ENCODE data around the gene ATRN. TPM values are rescaled to one million over a fixed set of nuclear protein-coding genes. Genes with fewer than 3 reads are reported as not detected.

Gene ATRN
- total RNA-seq, 1 experiment from 2014 or later: 26.1 TPM

DNA sequence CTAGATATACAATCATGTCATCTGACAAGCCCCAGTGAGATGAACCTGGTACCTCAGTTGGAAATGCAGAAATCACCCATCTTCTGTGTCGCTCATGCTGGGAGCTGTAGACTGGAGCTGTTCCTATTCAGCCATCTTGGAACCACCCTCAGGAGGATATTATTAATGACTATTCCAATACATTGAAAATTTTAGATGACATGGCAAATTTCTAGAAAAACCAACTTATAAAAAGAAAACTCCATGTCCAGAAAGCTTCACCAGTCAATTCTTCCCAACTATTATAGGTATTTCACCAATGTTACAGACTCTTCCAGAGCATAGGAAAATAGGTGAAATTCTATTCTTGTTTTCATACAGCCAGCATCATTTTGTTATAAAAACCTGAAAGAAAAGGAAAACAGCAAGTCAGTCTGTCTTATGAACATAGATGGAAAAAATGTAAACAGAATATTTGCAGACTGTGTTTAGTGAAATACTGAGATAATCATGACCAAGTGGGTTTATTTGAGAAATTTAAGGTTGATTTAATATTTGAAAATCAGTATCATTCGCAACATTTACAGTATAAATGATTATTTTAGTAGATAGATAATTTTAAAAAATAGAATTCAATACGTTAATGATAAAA, 43.3 kb downstream of the ATRN start:
- TF ChIP-seq, protein P1, sequence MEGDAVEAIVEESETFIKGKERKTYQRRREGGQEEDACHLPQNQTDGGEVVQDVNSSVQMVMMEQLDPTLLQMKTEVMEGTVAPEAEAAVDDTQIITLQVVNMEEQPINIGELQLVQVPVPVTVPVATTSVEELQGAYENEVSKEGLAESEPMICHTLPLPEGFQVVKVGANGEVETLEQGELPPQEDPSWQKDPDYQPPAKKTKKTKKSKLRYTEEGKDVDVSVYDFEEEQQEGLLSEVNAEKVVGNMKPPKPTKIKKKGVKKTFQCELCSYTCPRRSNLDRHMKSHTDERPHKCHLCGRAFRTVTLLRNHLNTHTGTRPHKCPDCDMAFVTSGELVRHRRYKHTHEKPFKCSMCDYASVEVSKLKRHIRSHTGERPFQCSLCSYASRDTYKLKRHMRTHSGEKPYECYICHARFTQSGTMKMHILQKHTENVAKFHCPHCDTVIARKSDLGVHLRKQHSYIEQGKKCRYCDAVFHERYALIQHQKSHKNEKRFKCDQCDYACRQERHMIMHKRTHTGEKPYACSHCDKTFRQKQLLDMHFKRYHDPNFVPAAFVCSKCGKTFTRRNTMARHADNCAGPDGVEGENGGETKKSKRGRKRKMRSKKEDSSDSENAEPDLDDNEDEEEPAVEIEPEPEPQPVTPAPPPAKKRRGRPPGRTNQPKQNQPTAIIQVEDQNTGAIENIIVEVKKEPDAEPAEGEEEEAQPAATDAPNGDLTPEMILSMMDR (conservative IDR thresholded peaks at IDR 0.05; ENCODE audit: low read depth, low read length): no peak
- no peak for TF ChIP-seq EZH2phosphoT487 (IDR thresholded peaks at IDR 0.05; ENCODE audit: borderline replicate concordance, low read length)
- TF ChIP-seq EZH2 (IDR thresholded peaks at IDR 0.05; ENCODE audit: low read length, unreplicated experiment): no peak
- Histone ChIP-seq H2AFZ (ENCODE audit: low read length) (no peak overlapping the region), H3K9me2 (replicated peaks; ENCODE audit: low read length) (no peaks in the 10 kb centered on the region), H3K9me3 (ENCODE audit: low read length) (no peaks in the 10 kb centered on the region), H3K9ac (ENCODE audit: low read length) (no peak overlapping the region), H3K79me2 (ENCODE audit: low read length) (peaks cover 12% of the 10 kb centered on the region), H3K27ac (ENCODE audit: low read length) (no peak overlapping the region), H3K4me1 (ENCODE audit: insufficient read depth, low read length) (no peaks in the 10 kb centered on the region), H3K27me3 (ENCODE audit: low read length) (no peaks in the 10 kb centered on the region), H3F3A (ENCODE audit: low read length, unreplicated experiment) (no peaks in the 10 kb centered on the region), H3K4me2 (ENCODE audit: low read length) (no peak overlapping the region), H3K4me3 (ENCODE audit: low read length) (no peak overlapping the region), H3K36me3 (ENCODE audit: low read depth, low read length) (no peaks in the 10 kb centered on the region), H4K20me1 (ENCODE audit: low read length) (no peaks in the 10 kb centered on the region)
- no TSS peak for BruUV-seq (replicated peaks)
- DNase-seq (no peak), ATAC-seq (no peak)
- POLR2A ChIA-PET (ENCODE audit: unreplicated experiment): no interaction called here
- CTCF ChIA-PET: no interaction called here
- intact Hi-C loops (cut with micrococcal nuclease): no loop called here

DNA sequence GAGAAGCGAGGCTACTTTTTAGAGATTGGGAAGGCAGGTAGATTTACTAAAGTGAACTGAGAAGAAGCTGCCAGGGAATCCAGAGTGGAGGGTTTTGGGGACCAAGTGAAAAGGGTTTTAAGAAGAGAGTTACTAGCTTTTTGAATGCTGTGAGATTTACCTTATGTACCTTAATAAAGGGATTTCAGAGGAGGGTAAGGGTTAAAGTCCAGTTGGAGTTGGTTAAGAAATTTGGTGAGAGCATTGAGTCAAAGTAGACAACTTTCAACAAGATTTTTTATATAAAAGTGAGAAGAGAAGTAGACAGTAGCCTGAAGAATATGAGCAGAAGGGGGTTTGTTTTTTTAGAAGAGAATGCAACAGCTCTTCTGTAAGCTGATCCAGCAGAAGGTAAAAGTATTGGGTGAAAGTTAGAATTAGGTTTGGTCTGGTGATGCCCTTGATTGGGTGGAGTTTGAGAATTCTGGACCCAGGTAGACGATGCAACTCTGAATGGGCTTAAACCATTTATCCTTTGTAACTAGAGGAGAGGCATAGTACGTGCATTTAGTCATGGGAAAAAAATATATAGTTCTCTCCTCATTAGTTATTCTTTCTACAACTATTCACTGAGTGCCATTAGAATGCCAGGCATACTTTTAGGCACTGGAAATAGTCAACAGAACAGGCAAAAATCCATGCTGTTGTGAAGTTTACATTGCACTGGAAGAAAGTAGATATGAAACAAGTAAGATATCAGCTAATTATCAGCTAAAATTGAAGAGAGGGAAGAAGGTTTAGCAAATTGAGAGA, 44.8 kb downstream of the ATRN start:
- DNase-seq (no peak), ATAC-seq (no peak)
- Histone ChIP-seq H4K20me1 (ENCODE audit: low read length) (no peaks in the 10 kb centered on the region), H3F3A (ENCODE audit: low read length, unreplicated experiment) (no peaks in the 10 kb centered on the region), H2AFZ (ENCODE audit: low read length) (no peak overlapping the region), H3K4me3 (ENCODE audit: low read length) (no peak overlapping the region), H3K9me2 (replicated peaks; ENCODE audit: low read length) (no peaks in the 10 kb centered on the region), H3K9ac (ENCODE audit: low read length) (no peak overlapping the region), H3K27ac (ENCODE audit: low read length) (no peak overlapping the region), H3K27me3 (ENCODE audit: low read length) (no peaks in the 10 kb centered on the region), H3K4me1 (ENCODE audit: insufficient read depth, low read length) (no peaks in the 10 kb centered on the region), H3K79me2 (ENCODE audit: low read length) (peaks cover 12% of the 10 kb centered on the region; the same call in 1 of the 2 replicates), H3K9me3 (ENCODE audit: low read length) (no peaks in the 10 kb centered on the region), H3K4me2 (ENCODE audit: low read length) (no peak overlapping the region), H3K36me3 (ENCODE audit: low read depth, low read length) (no peaks in the 10 kb centered on the region)
- CTCF ChIA-PET: interaction anchor here (0.6 kb wide), 1 partner anchor 88 kb away, joined by 3 read pairs; no protein-coding TSS in a partner anchor
- intact Hi-C loops (cut with micrococcal nuclease): no loop called here
- POLR2A ChIA-PET (ENCODE audit: unreplicated experiment): no interaction called here
- TF ChIP-seq, protein P1 (conservative IDR thresholded peaks at IDR 0.05; ENCODE audit: low read depth, low read length): no peak
- no peak for TF ChIP-seq EZH2 (IDR thresholded peaks at IDR 0.05; ENCODE audit: low read length, unreplicated experiment)
- TF ChIP-seq EZH2phosphoT487 (IDR thresholded peaks at IDR 0.05; ENCODE audit: borderline replicate concordance, low read length): no peak
- no TSS peak for BruUV-seq (replicated peaks)

Measured in PC-3 (cell line).